Endothelial cell (in vitro differentiated cells): ENCODE data around the gene SCAPER. TPM values are rescaled to one million over a fixed set of nuclear protein-coding genes. Genes with fewer than 3 reads are reported as not detected.
A peak's percentile ranks its signal among the peaks of the same experiment; 100 is the strongest.

Experiments
- DNase-seq: peaks from one replicate; pipeline ENCODE4 v3.0.0; 2021; ENCODE audit warnings: low spot score
- H3K27ac Mint-ChIP-seq: one replicate; pipeline ENCODE4 v1.8.0; 2021; ENCODE audit warnings: mixed read lengths, inconsistent platforms; ENCODE audit not compliant: unreplicated experiment
- H3K27me3 Mint-ChIP-seq: one replicate; pipeline ENCODE4 v1.8.0; 2021; ENCODE audit warnings: mild to moderate bottlenecking, moderate library complexity, mixed read lengths, inconsistent platforms; ENCODE audit not compliant: unreplicated experiment
- H3K36me3 Mint-ChIP-seq: one replicate; pipeline ENCODE4 v1.8.0; 2021; ENCODE audit warnings: mild to moderate bottlenecking, low read depth, mixed read lengths, inconsistent platforms; ENCODE audit not compliant: unreplicated experiment
- H3K4me1 Mint-ChIP-seq: one replicate; pipeline ENCODE4 v1.8.0; 2021; ENCODE audit warnings: mild to moderate bottlenecking, mixed read lengths, inconsistent platforms; ENCODE audit not compliant: unreplicated experiment
- H3K4me3 Mint-ChIP-seq: one replicate; pipeline ENCODE4 v1.8.0; 2021; ENCODE audit warnings: mild to moderate bottlenecking, mixed read lengths, inconsistent platforms; ENCODE audit not compliant: unreplicated experiment
- H3K9me3 Mint-ChIP-seq: one replicate; pipeline ENCODE4 v1.8.0; 2021; ENCODE audit warnings: mixed read lengths, inconsistent platforms; ENCODE audit not compliant: unreplicated experiment
- CTCF ChIP-seq: fragments of 200-600 bp; sonication (generic); IDR thresholded peaks from one replicate; pipeline ENCODE4 v1.5.0; 2021; ENCODE audit warnings: antibody characterized with exemption; ENCODE audit not compliant: unreplicated experiment
- total RNA-seq: library from RNA; stranded (reverse); fragmentation: NEBNext Ultra II Directional; extraction: Animal tissue kit (Norgen Biotek cat#: 25700); gene quantifications from one replicate; pipeline ENCODE4 v1.2.1, GENCODE V29; 2021; ENCODE audit not compliant: unreplicated experiment

Gene SCAPER
- total RNA-seq, 1 donor from 2014 or later = 18.1 TPM

GRCh38 chr15:76930831-76931396 is 25.8 kb upstream of the SCAPER start:
- no peaks in the 10 kb centered on the region for H3K9me3 Mint-ChIP-seq
- no peak for DNase-seq
- peaks cover 1% of the 10 kb centered on the region for H3K27me3 Mint-ChIP-seq
- H3K27ac Mint-ChIP-seq = no peak overlapping the region
- peaks cover 6% of the 10 kb centered on the region for H3K36me3 Mint-ChIP-seq
- H3K4me3 Mint-ChIP-seq = peak overlapping the region; percentile 90
- no peak for TF ChIP-seq CTCF
- peaks cover 15% of the 10 kb centered on the region for H3K4me1 Mint-ChIP-seq

- Mint-ChIP-seq H3K9me3 (no peaks in the 10 kb centered on the region), H3K4me3 (no peak overlapping the region), H3K27me3 (peaks cover 1% of the 10 kb centered on the region), H3K36me3 (no peaks in the 10 kb centered on the region), H3K27ac (no peak overlapping the region), H3K4me1 (peaks cover 11% of the 10 kb centered on the region)
- no peak for DNase-seq
- TF ChIP-seq CTCF = no peak
Observed at GRCh38 chr15:76929011-76929760, 24.0 kb upstream of the SCAPER start.

GRCh38 chr15:76928201-76928600 is 23.1 kb upstream of the SCAPER start:
- no peak for DNase-seq
- H3K9me3 Mint-ChIP-seq = no peaks in the 10 kb centered on the region
- H3K4me1 Mint-ChIP-seq = peaks cover 11% of the 10 kb centered on the region
- no peak for TF ChIP-seq CTCF
- H3K27me3 Mint-ChIP-seq = peaks cover 1% of the 10 kb centered on the region
- no peak overlapping the region for H3K27ac Mint-ChIP-seq
- no peak overlapping the region for H3K4me3 Mint-ChIP-seq
- H3K36me3 Mint-ChIP-seq = no peaks in the 10 kb centered on the region

- Mint-ChIP-seq H3K27me3 (no peaks in the 10 kb centered on the region), H3K4me1 (no peaks in the 10 kb centered on the region), H3K9me3 (no peaks in the 10 kb centered on the region), H3K36me3 (no peaks in the 10 kb centered on the region), H3K27ac (no peak overlapping the region), H3K4me3 (no peak overlapping the region)
- no peak for DNase-seq
- no peak for TF ChIP-seq CTCF
Observed at GRCh38 chr15:76916369-76916768, 11.2 kb upstream of the SCAPER start.

- Mint-ChIP-seq H3K36me3 (no peaks in the 10 kb centered on the region), H3K4me1 (no peaks in the 10 kb centered on the region)
Observed at GRCh38 chr15:76913737-76914136, 8.6 kb upstream of the SCAPER start.

More at GRCh38 chr15:76913737-76914136, 8.6 kb upstream of the SCAPER start:
- TF ChIP-seq CTCF = no peak
- no peaks in the 10 kb centered on the region for H3K9me3 Mint-ChIP-seq
- no peak overlapping the region for H3K4me3 Mint-ChIP-seq
- no peak for DNase-seq
- H3K27me3 Mint-ChIP-seq = peaks cover 1% of the 10 kb centered on the region
- H3K27ac Mint-ChIP-seq = no peak overlapping the region
